ENCODE data around the gene MCTP2. TPM values are rescaled to one million over a fixed set of nuclear protein-coding genes. Genes with fewer than 3 reads are reported as not detected.

MCTP2 gene
- total and polyA plus RNA-seq, 2 of the 8 experiments (the other 6 are each of a cell fraction or from before 2014, with no cell fraction given) = 3.4 to 4.5 TPM

DNA sequence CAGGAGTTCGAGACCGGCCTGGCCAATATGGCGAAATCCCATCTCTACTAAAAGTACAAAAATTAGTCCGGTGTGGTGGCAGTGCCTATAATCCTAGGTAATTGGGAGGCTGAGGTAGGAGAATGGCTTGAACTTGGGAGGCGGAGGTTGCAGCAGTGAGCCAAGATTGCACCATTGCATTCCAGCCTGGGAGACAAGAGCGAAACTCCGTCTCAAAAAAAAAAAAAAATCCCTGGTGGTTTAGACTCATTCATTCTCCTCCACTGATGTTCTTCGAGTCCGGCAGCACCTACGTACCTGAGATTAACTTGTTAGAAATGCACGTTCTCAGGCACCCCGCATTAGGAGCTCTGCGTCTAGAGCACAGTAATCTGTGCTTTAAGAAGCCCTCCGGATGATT, 3.7 kb downstream of the MCTP2 start (continued):
- TF ChIP-seq CHD2 (IDR thresholded peaks at IDR 0.05; ENCODE audit: low read length) (no peak), JUND (IDR thresholded peaks at IDR 0.05; ENCODE audit: low read length) (no peak)
